HepG2 (cell line): ENCODE results near the gene CCDC30. TPM values are rescaled to one million over a fixed set of nuclear protein-coding genes. Genes with fewer than 3 reads are reported as not detected.
A peak's percentile ranks its signal among the peaks of the same experiment; 100 is the strongest.

Experiments used
- ATF3 ChIP-seq: sonication (generic); formaldehyde crosslinking; IDR thresholded peaks from 2 replicates; pipeline ENCODE4 v1.4.0; 2020; ENCODE audit warnings: missing genetic modification reagents
- ATF4 ChIP-seq, 2 experiments: fragments of 450-650 bp in 1 of 2; sonication (generic) in 1 of 2; formaldehyde crosslinking; IDR thresholded peaks; 2 replicates each; pipeline versions ENCODE4 v1.5.0 to v1.8.0; 2020 to 2022; ENCODE audit warnings: mild to moderate bottlenecking in 1 of 2, missing genetic modification reagents in 1 of 2
- CBX1 ChIP-seq: IDR thresholded peaks from one replicate; pipeline ENCODE4 v1.6.1; 2016; ENCODE audit warnings: antibody characterized with exemption, low read depth
- CENPT ChIP-seq: sonication (generic); formaldehyde crosslinking; IDR thresholded peaks from 2 replicates; pipeline ENCODE4 v1.8.0; 2022; ENCODE audit warnings: low read depth, mild to moderate bottlenecking, moderate library complexity, missing genetic modification reagents
- DR1 ChIP-seq: sonication (generic); formaldehyde crosslinking; IDR thresholded peaks from 2 replicates; pipeline ENCODE4 v1.8.0; 2021; ENCODE audit warnings: mild to moderate bottlenecking, missing genetic modification reagents, inconsistent platforms
- ELF3 ChIP-seq: IDR thresholded peaks from 2 replicates; pipeline ENCODE4 v1.6.1; 2016; ENCODE audit warnings: missing genetic modification reagents, missing compliant biosample characterization
- GATA4 ChIP-seq: sonication (generic); IDR thresholded peaks from 2 replicates; pipeline ENCODE4 v1.6.1; 2016; ENCODE audit warnings: antibody characterized with exemption, low read depth, borderline replicate concordance
- GLI4 ChIP-seq: sonication (generic); formaldehyde crosslinking; IDR thresholded peaks from 2 replicates; pipeline ENCODE4 v1.5.1; 2020; ENCODE audit warnings: missing genetic modification reagents, mild to moderate bottlenecking, moderate library complexity, borderline replicate concordance
- GLMP ChIP-seq: sonication (generic); formaldehyde crosslinking; IDR thresholded peaks from 2 replicates; pipeline ENCODE4 v1.9.0; 2021; ENCODE audit warnings: missing genetic modification reagents, mild to moderate bottlenecking, borderline replicate concordance
- HNRNPUL1 ChIP-seq: fragments of 200-400 bp; formaldehyde crosslinking; IDR thresholded peaks from 2 replicates; pipeline ENCODE4 v1.6.1; 2017; ENCODE audit warnings: low read depth, mild to moderate bottlenecking, low read length, moderate library complexity
- MLLT10 ChIP-seq: sonication (generic); formaldehyde crosslinking; IDR thresholded peaks from 2 replicates; pipeline ENCODE4 v1.4.0; 2020; ENCODE audit warnings: missing genetic modification reagents
- PHF20 ChIP-seq: sonication (generic); formaldehyde crosslinking; IDR thresholded peaks from 2 replicates; pipeline ENCODE4 v1.5.0; 2020; ENCODE audit warnings: mild to moderate bottlenecking, missing genetic modification reagents
- RARG ChIP-seq: sonication (generic); formaldehyde crosslinking; IDR thresholded peaks from 2 replicates; pipeline ENCODE4 v1.4.0; 2020; ENCODE audit warnings: low read depth, mild to moderate bottlenecking, missing genetic modification reagents
- REST ChIP-seq, 2 experiments: IDR thresholded peaks; 2 replicates each; pipeline ENCODE4 v1.6.1; 2011 to 2012; ENCODE audit warnings: low read length in 2 of 2, borderline replicate concordance in 1 of 2, low read depth in 1 of 2, mild to moderate bottlenecking in 1 of 2, moderate library complexity in 1 of 2
- ZBTB7A ChIP-seq: sonication (generic); formaldehyde crosslinking; IDR thresholded peaks from 2 replicates; pipeline ENCODE4 v1.8.0; 2022; ENCODE audit warnings: mild to moderate bottlenecking, missing genetic modification reagents
- ZNF281 ChIP-seq: sonication (generic); formaldehyde crosslinking; IDR thresholded peaks from 2 replicates; pipeline ENCODE4 v1.4.0; 2020; ENCODE audit warnings: missing genetic modification reagents, borderline replicate concordance
- ZNF512 ChIP-seq: sonication (generic); formaldehyde crosslinking; IDR thresholded peaks from 2 replicates; pipeline ENCODE4 v1.4.0; 2020; ENCODE audit warnings: mild to moderate bottlenecking, missing genetic modification reagents
- ZNF597 ChIP-seq: sonication (generic); formaldehyde crosslinking; IDR thresholded peaks from 2 replicates; pipeline ENCODE4 v1.5.0; 2020; ENCODE audit warnings: missing genetic modification reagents
- ZNF768 ChIP-seq: sonication (generic); formaldehyde crosslinking; IDR thresholded peaks from 2 replicates; pipeline ENCODE4 v1.4.0; 2020; ENCODE audit warnings: missing genetic modification reagents
- polyA plus RNA-seq, 8 experiments: library from polyadenylated mRNA; depleted of rRNA in 3 of 8; stranded (reverse) in 7 of 8; unstranded in 1 of 8; fragments of >200 nt; fragmentation: Illumina TruSeq in 4 of 8; extraction: Trizol in 4 of 8; gene quantifications; 2 replicates each; pipeline versions ENCODE4 v1.2.1 to v1.2.3, GENCODE V29; 2011 to 2016; ENCODE audit warnings: low read depth in 4 of 8, missing spikeins in 1 of 8, mixed read lengths in 1 of 8; ENCODE audit not compliant: insufficient read depth in 1 of 8
- total RNA-seq, 5 experiments: library from RNA; depleted of rRNA; stranded (reverse); fragments of >200 nt; fragmentation: Illumina TruSeq; extraction: Trizol; gene quantifications; 2 replicates each; pipeline ENCODE4 v1.2.3, GENCODE V29; 2016; ENCODE audit warnings: low read depth in 1 of 5

The CCDC30 gene
- total and polyA plus RNA-seq, 2 of the 13 experiments (the other 11 are each of a cell fraction or from before 2014, with no cell fraction given): 0.25 to 0.77 TPM

GRCh38 chr1:42456754-42457089 lies 6.4 kb upstream of the CCDC30 start (continued):
- TF ChIP-seq ZNF281 (CRISPR knock-in tag) (no peak), PHF20 (peak; percentile 54), ZNF768 (no peak), ELF3 (CRISPR knock-in tag) (peak; percentile 86), GLI4 (CRISPR knock-in tag) (no peak; the same call in 1 of the 2 replicates), DR1 (CRISPR knock-in tag) (peak; percentile 7; the same call in 1 of the 2 replicates), ATF4 (CRISPR knock-in tag; IDR thresholded peaks at IDR 0.05) (no peak), CBX1 (no peak), CENPT (CRISPR knock-in tag) (no peak), GATA4 (no peak), ZBTB7A (CRISPR knock-in tag) (no peak), MLLT10 (no peak), ATF3 (CRISPR knock-in tag) (no peak), ZNF512 (CRISPR knock-in tag) (no peak), GLMP (CRISPR knock-in tag) (no peak), ZNF597 (CRISPR knock-in tag) (no peak), REST (IDR thresholded peaks at IDR 0.05; ENCODE audit: borderline replicate concordance in 1 of 2, low read depth in 1 of 2, low read length in 2 of 2) (no peak), HNRNPUL1 (no peak), RARG (CRISPR knock-in tag) (no peak)
